HG02970 (cell line): ENCODE measurements around the gene PAX9.

Experiments used
- ATAC-seq: cut with Tn5 transposase; IDR thresholded peaks from one replicate; pipeline ENCODE4 v1.9.1; 2021; ENCODE audit warnings: mild to moderate bottlenecking, moderate library complexity, moderate number of reproducible peaks; ENCODE audit not compliant: unreplicated experiment, low FRiP score

PAX9 gene

GRCh38 chr14:36655963-36656686, 5.5 kb upstream of the PAX9 start:
- no peak for ATAC-seq

GRCh38 chr14:36656687-36657398, 4.8 kb upstream of the PAX9 start:
- no peak for ATAC-seq

GRCh38 chr14:36657399-36658122, 4.1 kb upstream of the PAX9 start:
- no peak for ATAC-seq

- ATAC-seq = no peak
Observed at GRCh38 chr14:36658123-36659009, 3.3 kb upstream of the PAX9 start.

- ATAC-seq = no peak
Observed at GRCh38 chr14:36659010-36659821, 2.4 kb upstream of the PAX9 start.

GRCh38 chr14:36659822-36660735, 1.6 kb upstream of the PAX9 start:
- ATAC-seq = no peak

- ATAC-seq = no peak
Observed at GRCh38 chr14:36660736-36661505, 739 bp upstream of the PAX9 start.

- ATAC-seq = no peak
Observed at GRCh38 chr14:36662258-36662542, 540 bp downstream of the PAX9 start.

- no peak for ATAC-seq
Observed at GRCh38 chr14:36662543-36663403, 1.1 kb downstream of the PAX9 start.

GRCh38 chr14:36663404-36664321, 2.0 kb downstream of the PAX9 start:
- ATAC-seq = no peak

- no peak for ATAC-seq
Observed at GRCh38 chr14:36664322-36665193, 2.9 kb downstream of the PAX9 start.

- ATAC-seq = no peak
Observed at GRCh38 chr14:36665887-36666415, 4.3 kb downstream of the PAX9 start.

- no peak for ATAC-seq
Observed at GRCh38 chr14:36666416-36667206, 5.0 kb downstream of the PAX9 start.

- ATAC-seq = no peak
Observed at GRCh38 chr14:36667679-36668078, 6.0 kb downstream of the PAX9 start.
